GM23248 (cell line): Measurements from ENCODE around the gene CIRBP.

Experiments used
- EZH2 ChIP-seq: fragments of 200-600 bp; sonication (generic); IDR thresholded peaks from 2 replicates; pipeline ENCODE4 v1.6.1; 2018; ENCODE audit warnings: antibody characterized with exemption, mild to moderate bottlenecking; ENCODE audit not compliant: insufficient read depth, poor library complexity, severe bottlenecking
- EZH2phosphoT487 ChIP-seq: fragments of 200-600 bp; sonication (generic); IDR thresholded peaks from 2 replicates; pipeline ENCODE4 v1.6.1; 2018; ENCODE audit warnings: antibody characterized with exemption, moderate library complexity, mild to moderate bottlenecking, low read depth; ENCODE audit not compliant: insufficient read depth

GRCh38 chr19:1239796-1240737 is 29.1 kb upstream of the CIRBP start:
- TF ChIP-seq EZH2phosphoT487 (no peak), EZH2 (no peak)
